ENCODE results near the gene FGFBP2. TPM values are rescaled to one million over a fixed set of nuclear protein-coding genes. Genes with fewer than 3 reads are reported as not detected.

The FGFBP2 gene
- total and polyA plus RNA-seq, 10 of the 15 experiments (the other 5 are each of a cell fraction or from before 2014, with no cell fraction given), result 0.23 TPM; not detected in 9

DNA sequence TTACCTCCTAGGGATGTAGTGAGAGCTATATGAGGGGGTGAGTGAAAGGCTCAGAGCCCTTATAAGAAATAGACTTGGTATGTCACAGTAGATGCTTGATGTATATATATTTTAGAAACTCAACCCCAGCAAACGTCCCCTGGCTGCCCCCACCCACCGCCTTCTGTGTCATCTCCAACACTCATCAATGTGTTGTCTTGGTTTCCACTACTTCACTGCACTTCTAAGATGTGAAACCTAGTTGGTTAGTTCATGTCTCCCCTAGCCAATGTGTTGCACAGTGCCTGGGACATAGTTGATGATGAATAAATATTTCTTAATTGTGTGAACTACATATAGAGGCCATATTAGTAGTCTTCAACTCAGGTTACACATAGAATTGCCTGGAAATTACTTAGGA is 4.4 kb downstream of the FGFBP2 start:
- Histone ChIP-seq H3K9ac (ENCODE audit: control insufficient read depth, insufficient read depth, low read length) (no peak overlapping the region), H3K27ac (ENCODE audit: control insufficient read depth, insufficient read depth) (no peak overlapping the region), H4K20me1 (ENCODE audit: control insufficient read depth, insufficient read depth) (no peaks in the 10 kb centered on the region), H3K36me3 (ENCODE audit: control insufficient read depth in 2 of 2, insufficient read depth in 2 of 2, low read length in 1 of 2) (no peaks in the 10 kb centered on the region), H3K9me3 (replicated peaks; ENCODE audit: control insufficient read depth, insufficient read depth, low read length) (no peaks in the 10 kb centered on the region; the same call in 2 of the 3 replicates), H3K79me2 (ENCODE audit: control insufficient read depth, insufficient read depth, low read length) (no peaks in the 10 kb centered on the region), H2AFZ (ENCODE audit: control insufficient read depth, low read depth, low read length) (no peak overlapping the region), H3K4me3 (no peak overlapping the region), H3K4me2 (ENCODE audit: control insufficient read depth, insufficient read depth) (no peak overlapping the region), H3K27me3 (replicated peaks in 1 of 2; ENCODE audit: control insufficient read depth in 2 of 2, insufficient read depth in 2 of 2, low read length in 1 of 2) (no peaks in the 10 kb centered on the region), H3K4me1 (ENCODE audit: control insufficient read depth, insufficient read depth, low read length) (peaks cover 7% of the 10 kb centered on the region; the same call in 1 of the 2 replicates)
- ATAC-seq, result no peak
- ChIA-PET RAD21 (ENCODE audit: unreplicated experiment) (interaction anchor here (0.7 to 1.2 kb wide), 2 partner anchors 42 to 76 kb away, joined by 3 to 7 read pairs; no protein-coding TSS in a partner anchor), POLR2A (no interaction called here), SMC1A (ENCODE audit: uncharacterized antibody, unreplicated experiment) (interaction anchor here (0.7 to 1.6 kb wide), 6 partner anchors 76 to 153 kb away, joined by 3 to 14 read pairs (median 3); no protein-coding TSS in a partner anchor), CTCF (interaction anchor here (1.2 to 2.0 kb wide), 4 partner anchors 42 to 153 kb away, joined by 4 to 14 read pairs (median 8); no protein-coding TSS in a partner anchor)
- no peak for FAIRE-seq
- WGBS (ENCODE audit: insufficient coverage, insufficient replicate concordance, low lambda C conversion rate, missing lambda C conversion rate), result 25% methylated on average over 2 of the region's 2 CpGs
- intact Hi-C loops (cut with micrococcal nuclease; ENCODE audit: unreplicated experiment) (no loop called here), in situ Hi-C loops (cut with MboI) (loop anchor here (5.0 to 25.0 kb wide), 3 partner anchors 74 to 721 kb away; no protein-coding TSS in a partner anchor)
- DNase-seq (ENCODE audit: low read depth, low spot score), result no peak
- TF ChIP-seq BMI1 (IDR thresholded peaks at IDR 0.05; ENCODE audit: borderline replicate concordance) (no peak), YY1 (IDR thresholded peaks at IDR 0.05; ENCODE audit: low read depth, low read length) (no peak), EZH2 (IDR thresholded peaks at IDR 0.05; ENCODE audit: borderline replicate concordance, control insufficient read depth, low read depth, low read length) (no peak), SP1 (IDR thresholded peaks at IDR 0.05; ENCODE audit: low read depth, low read length) (no peak), RELA (IDR thresholded peaks at IDR 0.05; ENCODE audit: borderline replicate concordance, partially characterized antibody) (no peak), SMC3 (IDR thresholded peaks at IDR 0.05; ENCODE audit: borderline replicate concordance, low read length) (no peak), NFYA (IDR thresholded peaks at IDR 0.05; ENCODE audit: borderline replicate concordance, low read depth, low read length) (no peak), GATAD2B (conservative IDR thresholded peaks at IDR 0.05; ENCODE audit: low read depth) (no peak), SUPT20H (IDR thresholded peaks at IDR 0.05; ENCODE audit: borderline replicate concordance, control insufficient read depth, low read depth, low read length) (no peak), SRF (IDR thresholded peaks at IDR 0.05; ENCODE audit: low read depth in 2 of 2, low read length in 2 of 2) (no peak), BACH1 (IDR thresholded peaks at IDR 0.05; ENCODE audit: borderline replicate concordance) (no peak)
- TF ChIP-seq, protein P1, sequence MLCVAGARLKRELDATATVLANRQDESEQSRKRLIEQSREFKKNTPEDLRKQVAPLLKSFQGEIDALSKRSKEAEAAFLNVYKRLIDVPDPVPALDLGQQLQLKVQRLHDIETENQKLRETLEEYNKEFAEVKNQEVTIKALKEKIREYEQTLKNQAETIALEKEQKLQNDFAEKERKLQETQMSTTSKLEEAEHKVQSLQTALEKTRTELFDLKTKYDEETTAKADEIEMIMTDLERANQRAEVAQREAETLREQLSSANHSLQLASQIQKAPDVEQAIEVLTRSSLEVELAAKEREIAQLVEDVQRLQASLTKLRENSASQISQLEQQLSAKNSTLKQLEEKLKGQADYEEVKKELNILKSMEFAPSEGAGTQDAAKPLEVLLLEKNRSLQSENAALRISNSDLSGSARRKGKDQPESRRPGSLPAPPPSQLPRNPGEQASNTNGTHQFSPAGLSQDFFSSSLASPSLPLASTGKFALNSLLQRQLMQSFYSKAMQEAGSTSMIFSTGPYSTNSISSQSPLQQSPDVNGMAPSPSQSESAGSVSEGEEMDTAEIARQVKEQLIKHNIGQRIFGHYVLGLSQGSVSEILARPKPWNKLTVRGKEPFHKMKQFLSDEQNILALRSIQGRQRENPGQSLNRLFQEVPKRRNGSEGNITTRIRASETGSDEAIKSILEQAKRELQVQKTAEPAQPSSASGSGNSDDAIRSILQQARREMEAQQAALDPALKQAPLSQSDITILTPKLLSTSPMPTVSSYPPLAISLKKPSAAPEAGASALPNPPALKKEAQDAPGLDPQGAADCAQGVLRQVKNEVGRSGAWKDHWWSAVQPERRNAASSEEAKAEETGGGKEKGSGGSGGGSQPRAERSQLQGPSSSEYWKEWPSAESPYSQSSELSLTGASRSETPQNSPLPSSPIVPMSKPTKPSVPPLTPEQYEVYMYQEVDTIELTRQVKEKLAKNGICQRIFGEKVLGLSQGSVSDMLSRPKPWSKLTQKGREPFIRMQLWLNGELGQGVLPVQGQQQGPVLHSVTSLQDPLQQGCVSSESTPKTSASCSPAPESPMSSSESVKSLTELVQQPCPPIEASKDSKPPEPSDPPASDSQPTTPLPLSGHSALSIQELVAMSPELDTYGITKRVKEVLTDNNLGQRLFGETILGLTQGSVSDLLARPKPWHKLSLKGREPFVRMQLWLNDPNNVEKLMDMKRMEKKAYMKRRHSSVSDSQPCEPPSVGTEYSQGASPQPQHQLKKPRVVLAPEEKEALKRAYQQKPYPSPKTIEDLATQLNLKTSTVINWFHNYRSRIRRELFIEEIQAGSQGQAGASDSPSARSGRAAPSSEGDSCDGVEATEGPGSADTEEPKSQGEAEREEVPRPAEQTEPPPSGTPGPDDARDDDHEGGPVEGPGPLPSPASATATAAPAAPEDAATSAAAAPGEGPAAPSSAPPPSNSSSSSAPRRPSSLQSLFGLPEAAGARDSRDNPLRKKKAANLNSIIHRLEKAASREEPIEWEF (IDR thresholded peaks at IDR 0.05; ENCODE audit: insufficient replicate concordance, low read depth, low read length), result no peak
- TF ChIP-seq, protein P2, sequence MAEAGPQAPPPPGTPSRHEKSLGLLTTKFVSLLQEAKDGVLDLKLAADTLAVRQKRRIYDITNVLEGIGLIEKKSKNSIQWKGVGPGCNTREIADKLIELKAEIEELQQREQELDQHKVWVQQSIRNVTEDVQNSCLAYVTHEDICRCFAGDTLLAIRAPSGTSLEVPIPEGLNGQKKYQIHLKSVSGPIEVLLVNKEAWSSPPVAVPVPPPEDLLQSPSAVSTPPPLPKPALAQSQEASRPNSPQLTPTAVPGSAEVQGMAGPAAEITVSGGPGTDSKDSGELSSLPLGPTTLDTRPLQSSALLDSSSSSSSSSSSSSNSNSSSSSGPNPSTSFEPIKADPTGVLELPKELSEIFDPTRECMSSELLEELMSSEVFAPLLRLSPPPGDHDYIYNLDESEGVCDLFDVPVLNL (IDR thresholded peaks at IDR 0.05; ENCODE audit: low read depth, low read length), result no peak
- TF ChIP-seq, protein P3, sequence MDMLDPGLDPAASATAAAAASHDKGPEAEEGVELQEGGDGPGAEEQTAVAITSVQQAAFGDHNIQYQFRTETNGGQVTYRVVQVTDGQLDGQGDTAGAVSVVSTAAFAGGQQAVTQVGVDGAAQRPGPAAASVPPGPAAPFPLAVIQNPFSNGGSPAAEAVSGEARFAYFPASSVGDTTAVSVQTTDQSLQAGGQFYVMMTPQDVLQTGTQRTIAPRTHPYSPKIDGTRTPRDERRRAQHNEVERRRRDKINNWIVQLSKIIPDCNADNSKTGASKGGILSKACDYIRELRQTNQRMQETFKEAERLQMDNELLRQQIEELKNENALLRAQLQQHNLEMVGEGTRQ (IDR thresholded peaks at IDR 0.05; ENCODE audit: borderline replicate concordance, low read depth, low read length), result no peak
- BruUV-seq (replicated peaks), result no TSS peak

Data from GM12878 (cell line).